Stomach (tissue), 4 donors: ENCODE results near the gene CYSTM1.

Experiments used
- CTCF ChIP-seq, 7 experiments: fragments of 450-650 bp in 4 of 7; fragments of 200-600 bp in 3 of 7; sonication (generic) in 3 of 7; IDR thresholded peaks; one replicate each; pipeline ENCODE4 v1.5.1; 2016 to 2019; ENCODE audit warnings: antibody characterized with exemption in 7 of 7, control low read depth in 2 of 7, mild to moderate bottlenecking in 1 of 7
- POLR2A ChIP-seq, 4 donors: fragments of 450-650 bp; IDR thresholded peaks; one replicate each; pipeline ENCODE4 v1.6.1; 2016; ENCODE audit warnings: antibody characterized with exemption in 4 of 4, control low read depth in 2 of 4, mild to moderate bottlenecking in 1 of 4, moderate library complexity in 1 of 4
- POLR2AphosphoS5 ChIP-seq, 3 donors: sonication (generic); formaldehyde crosslinking; IDR thresholded peaks; one replicate each; pipeline ENCODE4 v1.6.1; 2016; ENCODE audit warnings: antibody characterized with exemption in 3 of 3

- peak in 5 of 7 experiments; percentile 83 to 94 (median 89) for TF ChIP-seq CTCF (IDR thresholded peaks at IDR 0.05)
- no peak for TF ChIP-seq POLR2A (IDR thresholded peaks at IDR 0.05)
- peak in 1 of 3 donors; percentile 66 for TF ChIP-seq POLR2AphosphoS5 (IDR thresholded peaks at IDR 0.05)
Measured at GRCh38 chr5:140157032-140157781, 17.8 kb upstream of the CYSTM1 start.
